Measurements from ENCODE around the gene MVD. TPM values are rescaled to one million over a fixed set of nuclear protein-coding genes. Genes with fewer than 3 reads are reported as not detected.
A peak's percentile ranks its signal among the peaks of the same experiment; 100 is the strongest.

Gene MVD
- total and polyA plus RNA-seq, 2 of the 13 experiments (the other 11 are each of a cell fraction or from before 2014, with no cell fraction given) = 28.1 to 187 TPM

GRCh38 chr16:88681084-88681680, 18.3 kb upstream of the MVD start:
- DNase-seq (ENCODE audit: low spot score) (peak; percentile 60), ATAC-seq (peak; percentile 67), FAIRE-seq (peak; percentile 34)
- H3K4me1 ChIP-seq (ENCODE audit: insufficient read depth, low read length) = peaks cover 52% of the 10 kb centered on the region
- H3K4me2 ChIP-seq (ENCODE audit: low read depth, low read length) = peak overlapping the region; percentile 65
- CTCF ChIA-PET (ENCODE audit: low intra/inter-chr PET ratio, low total read pairs) = interaction anchor here (0.9 kb wide), 1 partner anchor 17 kb away, joined by 4 read pairs; no protein-coding TSS in a partner anchor
- peaks cover 7 to 48% of the 10 kb centered on the region in 2 experiments; a peak in 4 of 5 replicates for H3K27me3 ChIP-seq (ENCODE audit: control insufficient read depth in 1 of 2, insufficient read depth in 2 of 2, low read length in 2 of 2)
- no peak overlapping the region for H3K27ac ChIP-seq (ENCODE audit: extremely low read length, insufficient read depth, low read length)
- intact Hi-C loops (cut with micrococcal nuclease; ENCODE audit: unreplicated experiment) = no loop called here
- peak overlapping the region; percentile 19 to 58 (median 51); a peak in 5 of 6 replicates for H3K4me3 ChIP-seq (replicated peaks in 1 of 3; ENCODE audit: insufficient read depth in 1 of 3, low read depth in 2 of 3, low read length in 3 of 3)
- POLR2A ChIA-PET = interaction anchor here (1.1 kb wide), 1 partner anchor 32 kb away, joined by 3 read pairs; no protein-coding TSS in a partner anchor
- no peak overlapping the region for H2AFZ ChIP-seq (ENCODE audit: low read length)
- 11% methylated on average over 12 of the region's 31 CpGs for WGBS (ENCODE audit: low lambda C conversion rate)
- in situ Hi-C loops (cut with HindIII; ENCODE audit: extremely low pct_ligation_motif_present, low pct_unique_long_range_greater_than_20kb) = no loop called here
- H3K36me3 ChIP-seq (replicated peaks in 1 of 2; ENCODE audit: control insufficient read depth in 1 of 2, insufficient read depth in 2 of 2, low read length in 2 of 2) = no peaks in the 10 kb centered on the region
- no TSS peak for BruUV-seq (replicated peaks)
- H3K9me3 ChIP-seq (ENCODE audit: low read length) = no peaks in the 10 kb centered on the region
- H3K79me2 ChIP-seq (ENCODE audit: insufficient read depth, low read length) = no peaks in the 10 kb centered on the region
- H3K9ac ChIP-seq (ENCODE audit: insufficient read depth, low read depth, low read length) = no peak overlapping the region
- peaks cover 8% of the 10 kb centered on the region; the same call in 1 of the 2 replicates for H4K20me1 ChIP-seq (ENCODE audit: insufficient read depth, low read length)
- TF ChIP-seq POLR2AphosphoS2 (IDR thresholded peaks at IDR 0.05; ENCODE audit: low read depth, low read length) (no peak), TAF1 (CRISPR knock-in tag; IDR thresholded peaks at IDR 0.05) (0 out of 2 replicates have a peak, but pooled peaks have one; percentile 17), MED13 (CRISPR knock-in tag; IDR thresholded peaks at IDR 0.05) (no peak), CERS6 (CRISPR knock-in tag; IDR thresholded peaks at IDR 0.05) (peak; percentile 21; the same call in 1 of the 2 replicates), ZNF614 (CRISPR knock-in tag; IDR thresholded peaks at IDR 0.05; ENCODE audit: borderline replicate concordance) (peak; percentile 40; the same call in 1 of the 2 replicates), ZBTB8A (CRISPR knock-in tag; IDR thresholded peaks at IDR 0.05; ENCODE audit: borderline replicate concordance, low read depth) (no peak), ZBTB40 (IDR thresholded peaks at IDR 0.05) (no peak), ZBTB40 (CRISPR knock-in tag; IDR thresholded peaks at IDR 0.05) (no peak), ELF3 (CRISPR knock-in tag; IDR thresholded peaks at IDR 0.05) (0 out of 2 replicates have a peak, but pooled peaks have one; percentile 27), RXRA (CRISPR knock-in tag; IDR thresholded peaks at IDR 0.05) (peak; percentile 69), TARDBP (CRISPR knock-in tag; IDR thresholded peaks at IDR 0.05) (peak; percentile 28; the same call in 1 of the 2 replicates)
- TF ChIP-seq, protein P1, sequence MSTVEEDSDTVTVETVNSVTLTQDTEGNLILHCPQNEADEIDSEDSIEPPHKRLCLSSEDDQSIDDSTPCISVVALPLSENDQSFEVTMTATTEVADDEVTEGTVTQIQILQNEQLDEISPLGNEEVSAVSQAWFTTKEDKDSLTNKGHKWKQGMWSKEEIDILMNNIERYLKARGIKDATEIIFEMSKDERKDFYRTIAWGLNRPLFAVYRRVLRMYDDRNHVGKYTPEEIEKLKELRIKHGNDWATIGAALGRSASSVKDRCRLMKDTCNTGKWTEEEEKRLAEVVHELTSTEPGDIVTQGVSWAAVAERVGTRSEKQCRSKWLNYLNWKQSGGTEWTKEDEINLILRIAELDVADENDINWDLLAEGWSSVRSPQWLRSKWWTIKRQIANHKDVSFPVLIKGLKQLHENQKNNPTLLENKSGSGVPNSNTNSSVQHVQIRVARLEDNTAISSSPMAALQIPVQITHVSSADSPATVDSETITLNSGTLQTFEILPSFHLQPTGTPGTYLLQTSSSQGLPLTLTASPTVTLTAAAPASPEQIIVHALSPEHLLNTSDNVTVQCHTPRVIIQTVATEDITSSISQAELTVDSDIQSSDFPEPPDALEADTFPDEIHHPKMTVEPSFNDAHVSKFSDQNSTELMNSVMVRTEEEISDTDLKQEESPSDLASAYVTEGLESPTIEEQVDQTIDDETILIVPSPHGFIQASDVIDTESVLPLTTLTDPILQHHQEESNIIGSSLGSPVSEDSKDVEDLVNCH (CRISPR knock-in tag; IDR thresholded peaks at IDR 0.05) = no peak

Measured in HepG2 (cell line).